ENCODE results near the gene SBNO2. TPM values are rescaled to one million over a fixed set of nuclear protein-coding genes. Genes with fewer than 3 reads are reported as not detected.

The SBNO2 gene
- polyA plus RNA-seq, 1 of the 3 experiments (the other 2 are of a cell fraction), result 18.3 TPM

GRCh38 chr19:1161716-1162115, 12.4 kb downstream of the SBNO2 start:
- no peak overlapping the region for H3K27ac ChIP-seq (ENCODE audit: low read depth in 2 of 2, low read length in 1 of 2)
- CTCF ChIA-PET, result interaction anchor here (1.0 kb wide), 1 partner anchor 10 kb away, joined by 3 read pairs; no protein-coding TSS in a partner anchor
- no peaks in the 10 kb centered on the region for H3K27me3 ChIP-seq (ENCODE audit: insufficient read depth)
- H3K9me2 ChIP-seq, result no peaks in the 10 kb centered on the region
- H3K9ac ChIP-seq, result no peak overlapping the region
- no peaks in the 10 kb centered on the region for H3K4me1 ChIP-seq (ENCODE audit: control insufficient read depth in 1 of 2, insufficient read depth in 2 of 2, low read depth in 1 of 2, low read length in 1 of 2)
- H2AFZ ChIP-seq (ENCODE audit: low read depth), result no peak overlapping the region
- no peak overlapping the region for H3K4me2 ChIP-seq
- H3F3A ChIP-seq (replicated peaks; ENCODE audit: insufficient read depth), result no peaks in the 10 kb centered on the region
- H4K20me1 ChIP-seq (ENCODE audit: insufficient read depth), result peaks cover 43% of the 10 kb centered on the region
- no peak for DNase-seq
- no peaks in the 10 kb centered on the region for H3K9me3 ChIP-seq
- peaks cover 0 to 5% of the 10 kb centered on the region in 2 experiments for H3K36me3 ChIP-seq (replicated peaks in 1 of 2; ENCODE audit: control insufficient read depth in 1 of 2, insufficient read depth in 2 of 2, low read length in 1 of 2)
- WGBS (ENCODE audit: low lambda C conversion rate), result 85% methylated on average over 15 of the region's 18 CpGs
- H3K4me3 ChIP-seq (ENCODE audit: low read depth in 2 of 2, low read length in 1 of 2), result no peak overlapping the region
- peaks cover 54% of the 10 kb centered on the region; the same call in 1 of the 2 replicates for H3K79me2 ChIP-seq (ENCODE audit: insufficient read depth)
- POLR2A ChIA-PET, result no interaction called here
- TF ChIP-seq USF1 (IDR thresholded peaks at IDR 0.05; ENCODE audit: borderline replicate concordance, low read depth) (no peak), REST (IDR thresholded peaks at IDR 0.05; ENCODE audit: low read depth, low read length) (no peak), SMC3 (IDR thresholded peaks at IDR 0.05; ENCODE audit: low read depth, low read length) (no peak), MAX (IDR thresholded peaks at IDR 0.05; ENCODE audit: low read depth) (no peak), RAD21 (IDR thresholded peaks at IDR 0.05; ENCODE audit: low read length) (no peak), MEF2A (IDR thresholded peaks at IDR 0.05; ENCODE audit: borderline replicate concordance, low read depth) (no peak), MXI1 (IDR thresholded peaks at IDR 0.05; ENCODE audit: low read depth, low read length) (no peak), NRF1 (IDR thresholded peaks at IDR 0.05; ENCODE audit: low read depth, low read length) (no peak), POLR2AphosphoS5 (IDR thresholded peaks at IDR 0.05; ENCODE audit: low read depth, low read length) (no peak), RCOR1 (IDR thresholded peaks at IDR 0.05; ENCODE audit: low read length) (no peak), EZH2phosphoT487 (IDR thresholded peaks at IDR 0.05; ENCODE audit: borderline replicate concordance, low read depth) (no peak), TEAD4 (IDR thresholded peaks at IDR 0.05; ENCODE audit: borderline replicate concordance, insufficient read depth) (no peak), TCF12 (IDR thresholded peaks at IDR 0.05) (no peak)

All from SK-N-SH (cell line).